GM23338 (cell line): ENCODE data around the gene UGT1A7. TPM values are rescaled to one million over a fixed set of nuclear protein-coding genes. Genes with fewer than 3 reads are reported as not detected.

Experiments
- ATAC-seq: fragments of 200-7000 bp; cut with Tn5 transposase; 3 replicates; pipeline ENCODE4 v1.9.1; 2020
- DNase-seq: peaks from one replicate; pipeline ENCODE4 v3.0.0-alpha.2; 2015; ENCODE audit warnings: low spot score
- H2AFZ ChIP-seq: fragments of 200-600 bp; sonication (generic); 2 replicates; pipeline ENCODE4 v1.8.0; 2016; ENCODE audit warnings: antibody characterized with exemption, mild to moderate bottlenecking, moderate library complexity
- H3F3A ChIP-seq: fragments of 200-600 bp; sonication (generic); replicated peaks from 2 replicates; pipeline ENCODE4 v1.8.0; 2017; ENCODE audit warnings: antibody characterized with exemption, mixed run types, low read depth
- H3K27ac ChIP-seq: fragments of 200-600 bp; sonication (generic); 2 replicates; pipeline ENCODE4 v1.6.1; 2016; ENCODE audit warnings: low read depth
- H3K27me3 ChIP-seq: fragments of 200-600 bp; sonication (generic); 2 replicates; pipeline ENCODE4 v1.8.0; 2016; ENCODE audit warnings: mild to moderate bottlenecking, mixed run types, moderate library complexity; ENCODE audit not compliant: insufficient read depth
- H3K36me3 ChIP-seq: fragments of 200-600 bp; sonication (generic); 2 replicates; pipeline ENCODE4 v1.8.0; 2016; ENCODE audit warnings: mild to moderate bottlenecking; ENCODE audit not compliant: insufficient read depth
- H3K4me1 ChIP-seq: fragments of 200-600 bp; sonication (generic); 2 replicates; pipeline ENCODE4 v1.8.0; 2016; ENCODE audit warnings: mild to moderate bottlenecking, moderate library complexity; ENCODE audit not compliant: insufficient read depth
- H3K4me2 ChIP-seq: fragments of 200-600 bp; sonication (generic); 2 replicates; pipeline ENCODE4 v1.7.1; 2017; ENCODE audit warnings: mixed run types
- H3K4me3 ChIP-seq: fragments of 200-600 bp; sonication (generic); 2 replicates; pipeline ENCODE4 v1.6.1; 2016; ENCODE audit warnings: mixed run types
- H3K79me2 ChIP-seq: fragments of 200-600 bp; sonication (generic); replicated peaks from 2 replicates; pipeline ENCODE4 v1.8.0; 2017; ENCODE audit warnings: mild to moderate bottlenecking; ENCODE audit not compliant: insufficient read depth
- H3K9me2 ChIP-seq: fragments of 200-600 bp; sonication (generic); 2 replicates; pipeline ENCODE4 v1.8.0; 2017; ENCODE audit not compliant: insufficient read depth
- H4K20me1 ChIP-seq: fragments of 200-600 bp; sonication (generic); replicated peaks from 2 replicates; pipeline ENCODE4 v1.8.0; 2017; ENCODE audit warnings: mild to moderate bottlenecking; ENCODE audit not compliant: insufficient read depth
- H3K27ac Mint-ChIP-seq: 2 replicates; pipeline ENCODE4 v1.8.0; 2020; ENCODE audit warnings: inconsistent platforms, mild to moderate bottlenecking, moderate library complexity, mixed read lengths
- H3K27me3 Mint-ChIP-seq: 3 replicates; pipeline ENCODE4 v1.8.0; 2022; ENCODE audit warnings: low read depth, mild to moderate bottlenecking, moderate library complexity, mixed read lengths, inconsistent platforms; ENCODE audit not compliant: insufficient read depth, poor library complexity
- H3K36me3 Mint-ChIP-seq: 3 replicates; pipeline ENCODE4 v1.8.0; 2021; ENCODE audit warnings: low read depth, mild to moderate bottlenecking, inconsistent platforms, moderate library complexity, mixed read lengths
- H3K4me1 Mint-ChIP-seq: 3 replicates; pipeline ENCODE4 v1.8.0; 2020; ENCODE audit warnings: mild to moderate bottlenecking, inconsistent platforms, mixed read lengths
- H3K4me3 Mint-ChIP-seq: 3 replicates; pipeline ENCODE4 v1.8.0; 2021; ENCODE audit warnings: moderate library complexity, mild to moderate bottlenecking, inconsistent platforms, mixed read lengths
- H3K9me3 Mint-ChIP-seq: 3 replicates; pipeline ENCODE4 v1.8.0; 2020; ENCODE audit warnings: moderate library complexity, mild to moderate bottlenecking, inconsistent platforms, mixed read lengths
- CREB1 ChIP-seq: fragments of 250-450 bp; sonication (Bioruptor Pico); IDR thresholded peaks from 2 replicates; pipeline ENCODE4 v1.5.0; 2020; ENCODE audit warnings: low read depth, mild to moderate bottlenecking, moderate library complexity
- CTCF ChIP-seq, 2 experiments: fragments of 200-600 bp in 1 of 2; sonication (generic) in 1 of 2; conservative IDR thresholded peaks; 2 replicates each; pipeline versions ENCODE4 v1.5.1 to v1.6.1; 2016 to 2017; ENCODE audit warnings: antibody characterized with exemption in 2 of 2, low read depth in 2 of 2, mild to moderate bottlenecking in 2 of 2, moderate library complexity in 1 of 2
- ETS1 ChIP-seq: IDR thresholded peaks from 2 replicates; pipeline ENCODE4 v1.6.1; 2016; ENCODE audit warnings: antibody characterized with exemption
- EZH2 ChIP-seq: fragments of 200-600 bp; sonication (generic); IDR thresholded peaks from one replicate; pipeline ENCODE4 v1.8.0; 2017; ENCODE audit warnings: antibody characterized with exemption, mild to moderate bottlenecking, low read depth; ENCODE audit not compliant: unreplicated experiment
- EZH2phosphoT487 ChIP-seq: fragments of 200-600 bp; sonication (generic); IDR thresholded peaks from one replicate; pipeline ENCODE4 v1.8.1; 2018; ENCODE audit warnings: antibody characterized with exemption; ENCODE audit not compliant: unreplicated experiment
- JUNB ChIP-seq: IDR thresholded peaks from one replicate; pipeline ENCODE4 v1.6.1; 2016; ENCODE audit warnings: antibody characterized with exemption; ENCODE audit not compliant: unreplicated experiment
- NANOG ChIP-seq: IDR thresholded peaks from 2 replicates; pipeline ENCODE4 v1.6.1; 2016; ENCODE audit warnings: antibody characterized with exemption, borderline replicate concordance
- POLR2AphosphoS5 ChIP-seq: IDR thresholded peaks from 2 replicates; pipeline ENCODE4 v1.6.1; 2016; ENCODE audit warnings: antibody characterized with exemption, low read depth
- STAT1 ChIP-seq: IDR thresholded peaks from one replicate; pipeline ENCODE4 v1.6.1; 2016; ENCODE audit warnings: antibody characterized with exemption; ENCODE audit not compliant: unreplicated experiment
- ZNF114 ChIP-seq: fragments of 250-450 bp; sonication (Bioruptor Pico); IDR thresholded peaks from 2 replicates; pipeline ENCODE4 v1.5.0; 2020; ENCODE audit warnings: mild to moderate bottlenecking, moderate library complexity
- ZNF331 ChIP-seq: fragments of 250-450 bp; sonication (Bioruptor Pico); IDR thresholded peaks from 2 replicates; pipeline ENCODE4 v1.5.0; 2020; ENCODE audit warnings: low read depth, mild to moderate bottlenecking, moderate library complexity
- polyA plus RNA-seq: library from polyadenylated mRNA; unstranded; fragments of >200 nt; fragmentation: Nextera tagmentation; extraction: Ambion mirVana; gene quantifications from 2 replicates; pipeline ENCODE4 v1.2.1, GENCODE V29; 2016
- total RNA-seq: library from RNA; depleted of rRNA; stranded (reverse); fragments of >200 nt; shearing (Covaris generic); gene quantifications from 2 replicates; pipeline ENCODE4 v1.2.3, GENCODE V29; 2014
- TF ChIP-seq, protein P1 (sequence below): IDR thresholded peaks from one replicate; pipeline ENCODE4 v1.6.1; 2018; ENCODE audit warnings: antibody characterized with exemption; ENCODE audit not compliant: unreplicated experiment
- TF ChIP-seq, protein P2 (sequence below): fragments of 250-450 bp; sonication (Bioruptor Pico); IDR thresholded peaks from 2 replicates; pipeline ENCODE4 v1.5.0; 2020; ENCODE audit warnings: mild to moderate bottlenecking, moderate library complexity

UGT1A7 gene
- total and polyA plus RNA-seq, 2 experiments from 2014 or later, result not detected

GRCh38 chr2:233820774-233821105 is 139.0 kb downstream of the UGT1A7 start (continued):
- TF ChIP-seq ETS1, result no peak

DNA sequence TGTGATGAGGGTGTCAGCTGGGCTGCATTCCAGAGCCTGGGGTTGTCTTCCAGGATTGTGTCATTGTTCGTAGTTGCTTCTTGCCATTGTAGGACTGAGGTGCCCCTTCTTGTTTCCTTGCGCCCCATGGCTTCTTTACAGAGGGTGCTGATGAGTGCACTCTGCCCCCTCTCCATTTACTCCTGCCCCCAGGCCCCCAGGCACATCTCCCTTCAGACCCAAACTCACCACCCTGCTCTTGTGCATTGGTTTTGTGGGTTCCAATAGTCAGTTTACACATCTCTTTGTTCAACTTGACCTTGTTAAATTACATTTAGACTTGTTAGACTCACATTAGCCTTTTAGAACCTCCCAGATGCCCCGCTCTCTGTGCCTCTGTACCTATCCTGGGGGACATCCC is 139.5 kb downstream of the UGT1A7 start:
- Mint-ChIP-seq H3K4me3 (no peak overlapping the region), H3K4me1 (peaks cover 3% of the 10 kb centered on the region; the same call in 2 of the 3 replicates), H3K9me3 (peaks cover 2% of the 10 kb centered on the region; the same call in 1 of the 3 replicates), H3K27me3 (peaks cover 15% of the 10 kb centered on the region), H3K27ac (no peak overlapping the region), H3K36me3 (no peaks in the 10 kb centered on the region)
- Histone ChIP-seq H2AFZ (no peak overlapping the region), H3K4me1 (no peaks in the 10 kb centered on the region), H3K4me3 (no peak overlapping the region), H3K9me2 (no peaks in the 10 kb centered on the region), H3F3A (no peaks in the 10 kb centered on the region), H3K79me2 (no peaks in the 10 kb centered on the region), H3K36me3 (no peaks in the 10 kb centered on the region), H3K27ac (no peak overlapping the region), H3K4me2 (no peak overlapping the region), H3K27me3 (no peaks in the 10 kb centered on the region), H4K20me1 (no peaks in the 10 kb centered on the region)
- ATAC-seq, result no peak
- DNase-seq, result no peak
- TF ChIP-seq EZH2phosphoT487 (no peak), ZNF114 (no peak), EZH2 (no peak), CTCF (conservative IDR thresholded peaks at IDR 0.05; ENCODE audit: low read depth in 2 of 2) (no peak), NANOG (no peak), JUNB (no peak), CREB1 (no peak), POLR2AphosphoS5 (no peak), ZNF331 (CRISPR knock-in tag) (no peak), STAT1 (no peak)
- TF ChIP-seq, protein P1, sequence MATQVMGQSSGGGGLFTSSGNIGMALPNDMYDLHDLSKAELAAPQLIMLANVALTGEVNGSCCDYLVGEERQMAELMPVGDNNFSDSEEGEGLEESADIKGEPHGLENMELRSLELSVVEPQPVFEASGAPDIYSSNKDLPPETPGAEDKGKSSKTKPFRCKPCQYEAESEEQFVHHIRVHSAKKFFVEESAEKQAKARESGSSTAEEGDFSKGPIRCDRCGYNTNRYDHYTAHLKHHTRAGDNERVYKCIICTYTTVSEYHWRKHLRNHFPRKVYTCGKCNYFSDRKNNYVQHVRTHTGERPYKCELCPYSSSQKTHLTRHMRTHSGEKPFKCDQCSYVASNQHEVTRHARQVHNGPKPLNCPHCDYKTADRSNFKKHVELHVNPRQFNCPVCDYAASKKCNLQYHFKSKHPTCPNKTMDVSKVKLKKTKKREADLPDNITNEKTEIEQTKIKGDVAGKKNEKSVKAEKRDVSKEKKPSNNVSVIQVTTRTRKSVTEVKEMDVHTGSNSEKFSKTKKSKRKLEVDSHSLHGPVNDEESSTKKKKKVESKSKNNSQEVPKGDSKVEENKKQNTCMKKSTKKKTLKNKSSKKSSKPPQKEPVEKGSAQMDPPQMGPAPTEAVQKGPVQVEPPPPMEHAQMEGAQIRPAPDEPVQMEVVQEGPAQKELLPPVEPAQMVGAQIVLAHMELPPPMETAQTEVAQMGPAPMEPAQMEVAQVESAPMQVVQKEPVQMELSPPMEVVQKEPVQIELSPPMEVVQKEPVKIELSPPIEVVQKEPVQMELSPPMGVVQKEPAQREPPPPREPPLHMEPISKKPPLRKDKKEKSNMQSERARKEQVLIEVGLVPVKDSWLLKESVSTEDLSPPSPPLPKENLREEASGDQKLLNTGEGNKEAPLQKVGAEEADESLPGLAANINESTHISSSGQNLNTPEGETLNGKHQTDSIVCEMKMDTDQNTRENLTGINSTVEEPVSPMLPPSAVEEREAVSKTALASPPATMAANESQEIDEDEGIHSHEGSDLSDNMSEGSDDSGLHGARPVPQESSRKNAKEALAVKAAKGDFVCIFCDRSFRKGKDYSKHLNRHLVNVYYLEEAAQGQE, result no peak
- TF ChIP-seq, protein P2, sequence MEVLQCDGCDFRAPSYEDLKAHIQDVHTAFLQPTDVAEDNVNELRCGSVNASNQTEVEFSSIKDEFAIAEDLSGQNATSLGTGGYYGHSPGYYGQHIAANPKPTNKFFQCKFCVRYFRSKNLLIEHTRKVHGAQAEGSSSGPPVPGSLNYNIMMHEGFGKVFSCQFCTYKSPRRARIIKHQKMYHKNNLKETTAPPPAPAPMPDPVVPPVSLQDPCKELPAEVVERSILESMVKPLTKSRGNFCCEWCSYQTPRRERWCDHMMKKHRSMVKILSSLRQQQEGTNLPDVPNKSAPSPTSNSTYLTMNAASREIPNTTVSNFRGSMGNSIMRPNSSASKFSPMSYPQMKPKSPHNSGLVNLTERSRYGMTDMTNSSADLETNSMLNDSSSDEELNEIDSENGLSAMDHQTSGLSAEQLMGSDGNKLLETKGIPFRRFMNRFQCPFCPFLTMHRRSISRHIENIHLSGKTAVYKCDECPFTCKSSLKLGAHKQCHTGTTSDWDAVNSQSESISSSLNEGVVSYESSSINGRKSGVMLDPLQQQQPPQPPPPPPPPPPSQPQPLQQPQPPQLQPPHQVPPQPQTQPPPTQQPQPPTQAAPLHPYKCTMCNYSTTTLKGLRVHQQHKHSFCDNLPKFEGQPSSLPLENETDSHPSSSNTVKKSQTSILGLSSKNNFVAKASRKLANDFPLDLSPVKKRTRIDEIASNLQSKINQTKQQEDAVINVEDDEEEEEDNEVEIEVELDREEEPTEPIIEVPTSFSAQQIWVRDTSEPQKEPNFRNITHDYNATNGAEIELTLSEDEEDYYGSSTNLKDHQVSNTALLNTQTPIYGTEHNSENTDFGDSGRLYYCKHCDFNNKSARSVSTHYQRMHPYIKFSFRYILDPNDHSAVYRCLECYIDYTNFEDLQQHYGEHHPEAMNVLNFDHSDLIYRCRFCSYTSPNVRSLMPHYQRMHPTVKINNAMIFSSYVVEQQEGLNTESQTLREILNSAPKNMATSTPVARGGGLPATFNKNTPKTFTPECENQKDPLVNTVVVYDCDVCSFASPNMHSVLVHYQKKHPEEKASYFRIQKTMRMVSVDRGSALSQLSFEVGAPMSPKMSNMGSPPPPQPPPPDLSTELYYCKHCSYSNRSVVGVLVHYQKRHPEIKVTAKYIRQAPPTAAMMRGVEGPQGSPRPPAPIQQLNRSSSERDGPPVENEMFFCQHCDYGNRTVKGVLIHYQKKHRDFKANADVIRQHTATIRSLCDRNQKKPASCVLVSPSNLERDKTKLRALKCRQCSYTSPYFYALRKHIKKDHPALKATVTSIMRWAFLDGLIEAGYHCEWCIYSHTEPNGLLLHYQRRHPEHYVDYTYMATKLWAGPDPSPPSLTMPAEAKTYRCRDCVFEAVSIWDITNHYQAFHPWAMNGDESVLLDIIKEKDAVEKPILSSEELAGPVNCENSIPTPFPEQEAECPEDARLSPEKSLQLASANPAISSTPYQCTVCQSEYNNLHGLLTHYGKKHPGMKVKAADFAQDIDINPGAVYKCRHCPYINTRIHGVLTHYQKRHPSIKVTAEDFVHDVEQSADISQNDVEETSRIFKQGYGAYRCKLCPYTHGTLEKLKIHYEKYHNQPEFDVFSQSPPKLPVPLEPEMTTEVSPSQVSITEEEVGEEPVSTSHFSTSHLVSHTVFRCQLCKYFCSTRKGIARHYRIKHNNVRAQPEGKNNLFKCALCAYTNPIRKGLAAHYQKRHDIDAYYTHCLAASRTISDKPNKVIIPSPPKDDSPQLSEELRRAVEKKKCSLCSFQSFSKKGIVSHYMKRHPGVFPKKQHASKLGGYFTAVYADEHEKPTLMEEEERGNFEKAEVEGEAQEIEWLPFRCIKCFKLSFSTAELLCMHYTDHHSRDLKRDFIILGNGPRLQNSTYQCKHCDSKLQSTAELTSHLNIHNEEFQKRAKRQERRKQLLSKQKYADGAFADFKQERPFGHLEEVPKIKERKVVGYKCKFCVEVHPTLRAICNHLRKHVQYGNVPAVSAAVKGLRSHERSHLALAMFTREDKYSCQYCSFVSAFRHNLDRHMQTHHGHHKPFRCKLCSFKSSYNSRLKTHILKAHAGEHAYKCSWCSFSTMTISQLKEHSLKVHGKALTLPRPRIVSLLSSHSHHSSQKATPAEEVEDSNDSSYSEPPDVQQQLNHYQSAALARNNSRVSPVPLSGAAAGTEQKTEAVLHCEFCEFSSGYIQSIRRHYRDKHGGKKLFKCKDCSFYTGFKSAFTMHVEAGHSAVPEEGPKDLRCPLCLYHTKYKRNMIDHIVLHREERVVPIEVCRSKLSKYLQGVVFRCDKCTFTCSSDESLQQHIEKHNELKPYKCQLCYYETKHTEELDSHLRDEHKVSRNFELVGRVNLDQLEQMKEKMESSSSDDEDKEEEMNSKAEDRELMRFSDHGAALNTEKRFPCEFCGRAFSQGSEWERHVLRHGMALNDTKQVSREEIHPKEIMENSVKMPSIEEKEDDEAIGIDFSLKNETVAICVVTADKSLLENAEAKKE (CRISPR knock-in tag), result no peak
